ENCODE results near the gene FABP7.
"Not testable (repeated sequence)": the region's sequence is repeated elsewhere in the genome, so short reads cannot be mapped to it uniquely, and the experiment has no call there.

Gene FABP7

GRCh38 chr6:122744856-122745255 is 34.7 kb upstream of the FABP7 start:
- H3K56ac ChIP-seq (ENCODE audit: low read length); H4K5ac ChIP-seq (ENCODE audit: low read length); H3K23ac ChIP-seq (ENCODE audit: low read length); H3K4ac ChIP-seq (ENCODE audit: low read depth, low read length); H3K4me3 ChIP-seq (ENCODE audit: low read length); H4K8ac ChIP-seq (ENCODE audit: low read depth, low read length); H3K79me2 ChIP-seq (ENCODE audit: control insufficient read depth, insufficient read depth, low read length); H3K79me1 ChIP-seq (ENCODE audit: low read length); H3K18ac ChIP-seq (ENCODE audit: low read length); H2BK120ac ChIP-seq (ENCODE audit: low read depth, low read length); H3K36me3 ChIP-seq (ENCODE audit: control insufficient read depth, insufficient read depth, low read length); H2AK5ac ChIP-seq (ENCODE audit: low read length); H3K4me1 ChIP-seq (ENCODE audit: control insufficient read depth, low read depth, low read length); DNase-seq; H2BK15ac ChIP-seq (replicated peaks; ENCODE audit: low read depth); H2BK5ac ChIP-seq (ENCODE audit: low read length); H3K27ac ChIP-seq (ENCODE audit: low read depth, low read length); H3K9ac ChIP-seq (ENCODE audit: low read length); H3K4me2 ChIP-seq (ENCODE audit: low read length); H3K27me3 ChIP-seq (ENCODE audit: insufficient read depth, low read length, poor library complexity): not testable (repeated sequence)
- no CpG with 5 or more reads among the region's 3 CpGs for WGBS (ENCODE audit: extremely low coverage, insufficient coverage, low lambda C conversion rate)

DNA sequence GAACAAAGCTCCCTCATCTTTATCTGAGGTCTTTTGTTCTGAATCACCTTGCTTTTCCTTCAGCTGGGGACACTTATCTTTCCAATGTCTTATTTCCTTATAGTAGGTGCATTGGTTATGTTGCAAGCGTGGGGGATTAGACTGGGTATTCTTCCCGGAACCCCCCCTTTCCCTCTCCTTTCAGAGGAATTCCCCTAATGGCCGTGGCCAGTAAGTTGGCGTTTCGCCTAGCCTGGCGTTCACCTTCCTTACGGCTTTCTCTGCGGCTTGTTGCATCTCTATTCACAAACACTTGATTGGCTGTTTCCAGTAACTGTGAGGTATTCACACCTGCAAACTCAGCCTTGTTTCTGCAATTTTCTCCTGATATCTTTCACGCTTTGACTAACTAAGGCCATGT is 32.8 kb upstream of the FABP7 start:
- WGBS (ENCODE audit: extremely low coverage, insufficient coverage, low lambda C conversion rate) = no CpG with 5 or more reads among the region's 9 CpGs
- H3K27me3 ChIP-seq (ENCODE audit: insufficient read depth, low read length, poor library complexity) = no peaks in the 10 kb centered on the region
- no peak overlapping the region for H3K56ac ChIP-seq (ENCODE audit: low read length)
- no peaks in the 10 kb centered on the region for H3K36me3 ChIP-seq (ENCODE audit: control insufficient read depth, insufficient read depth, low read length)
- H2BK5ac ChIP-seq (ENCODE audit: low read length) = no peak overlapping the region
- no peak overlapping the region for H3K4me3 ChIP-seq (ENCODE audit: low read length)
- no peak overlapping the region for H2BK15ac ChIP-seq (replicated peaks; ENCODE audit: low read depth)
- no peak overlapping the region for H4K5ac ChIP-seq (ENCODE audit: low read length)
- H3K4me1 ChIP-seq (ENCODE audit: control insufficient read depth, low read depth, low read length) = no peaks in the 10 kb centered on the region
- no peaks in the 10 kb centered on the region for H3K79me1 ChIP-seq (ENCODE audit: low read length)
- no peak overlapping the region for H3K9ac ChIP-seq (ENCODE audit: low read length)
- no peak overlapping the region for H3K23ac ChIP-seq (ENCODE audit: low read length)
- H3K18ac ChIP-seq (ENCODE audit: low read length) = no peak overlapping the region
- no peak overlapping the region for H3K4ac ChIP-seq (ENCODE audit: low read depth, low read length)
- H3K27ac ChIP-seq (ENCODE audit: low read depth, low read length) = no peak overlapping the region
- H2AK5ac ChIP-seq (ENCODE audit: low read length) = no peak overlapping the region
- no peak overlapping the region for H2BK120ac ChIP-seq (ENCODE audit: low read depth, low read length)
- H3K79me2 ChIP-seq (ENCODE audit: control insufficient read depth, insufficient read depth, low read length) = no peaks in the 10 kb centered on the region
- DNase-seq = no peak
- H4K8ac ChIP-seq (ENCODE audit: low read depth, low read length) = no peak overlapping the region
- no peak overlapping the region for H3K4me2 ChIP-seq (ENCODE audit: low read length)

DNA sequence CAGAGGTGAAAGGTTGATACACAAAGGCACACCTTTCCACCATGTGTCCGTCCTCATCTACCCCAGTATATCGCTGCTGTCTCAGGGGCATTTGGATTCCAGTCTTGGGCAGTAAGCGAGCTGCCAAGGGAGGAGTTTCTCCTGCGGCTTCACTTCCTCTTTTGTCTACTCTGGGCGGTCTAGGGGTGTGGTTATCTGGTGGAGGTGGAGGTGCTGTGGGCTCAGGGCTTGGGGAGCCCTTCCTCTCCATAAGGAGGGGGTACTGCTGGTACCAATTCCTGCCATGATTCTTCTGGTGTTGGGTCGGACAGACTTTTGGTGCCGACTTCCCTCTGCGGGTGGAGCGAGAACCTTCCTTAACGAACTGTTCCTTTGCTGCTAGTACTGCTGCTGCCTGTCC is 31.9 kb upstream of the FABP7 start:
- Histone ChIP-seq H3K4me1 (ENCODE audit: control insufficient read depth, low read depth, low read length) (no peaks in the 10 kb centered on the region), H3K27me3 (ENCODE audit: insufficient read depth, low read length, poor library complexity) (no peaks in the 10 kb centered on the region), H2BK120ac (ENCODE audit: low read depth, low read length) (no peak overlapping the region), H2BK5ac (ENCODE audit: low read length) (no peak overlapping the region), H3K4me3 (ENCODE audit: low read length) (no peak overlapping the region), H3K56ac (ENCODE audit: low read length) (no peak overlapping the region), H3K23ac (ENCODE audit: low read length) (no peak overlapping the region), H3K79me1 (ENCODE audit: low read length) (no peaks in the 10 kb centered on the region), H3K4ac (ENCODE audit: low read depth, low read length) (no peak overlapping the region), H3K36me3 (ENCODE audit: control insufficient read depth, insufficient read depth, low read length) (no peaks in the 10 kb centered on the region), H4K5ac (ENCODE audit: low read length) (no peak overlapping the region), H3K79me2 (ENCODE audit: control insufficient read depth, insufficient read depth, low read length) (no peaks in the 10 kb centered on the region), H3K27ac (ENCODE audit: low read depth, low read length) (no peak overlapping the region), H2AK5ac (ENCODE audit: low read length) (no peak overlapping the region), H3K18ac (ENCODE audit: low read length) (no peak overlapping the region), H3K9ac (ENCODE audit: low read length) (no peak overlapping the region), H4K8ac (ENCODE audit: low read depth, low read length) (no peak overlapping the region), H3K4me2 (ENCODE audit: low read length) (no peak overlapping the region), H2BK15ac (replicated peaks; ENCODE audit: low read depth) (no peak overlapping the region)
- no peak for DNase-seq
- WGBS (ENCODE audit: extremely low coverage, insufficient coverage, low lambda C conversion rate) = no CpG with 5 or more reads among the region's 10 CpGs

GRCh38 chr6:122748945-122749344 is 30.6 kb upstream of the FABP7 start:
- H3K79me1 ChIP-seq (ENCODE audit: low read length); H2BK5ac ChIP-seq (ENCODE audit: low read length); H2AK5ac ChIP-seq (ENCODE audit: low read length); H4K5ac ChIP-seq (ENCODE audit: low read length); H3K27ac ChIP-seq (ENCODE audit: low read depth, low read length); H3K27me3 ChIP-seq (ENCODE audit: insufficient read depth, low read length, poor library complexity); DNase-seq; H3K4me2 ChIP-seq (ENCODE audit: low read length); H2BK120ac ChIP-seq (ENCODE audit: low read depth, low read length); H3K9ac ChIP-seq (ENCODE audit: low read length); H3K4me3 ChIP-seq (ENCODE audit: low read length); H4K8ac ChIP-seq (ENCODE audit: low read depth, low read length); H3K18ac ChIP-seq (ENCODE audit: low read length); H2BK15ac ChIP-seq (replicated peaks; ENCODE audit: low read depth); H3K79me2 ChIP-seq (ENCODE audit: control insufficient read depth, insufficient read depth, low read length); H3K4me1 ChIP-seq (ENCODE audit: control insufficient read depth, low read depth, low read length); H3K56ac ChIP-seq (ENCODE audit: low read length); H3K4ac ChIP-seq (ENCODE audit: low read depth, low read length); H3K36me3 ChIP-seq (ENCODE audit: control insufficient read depth, insufficient read depth, low read length); H3K23ac ChIP-seq (ENCODE audit: low read length): not testable (repeated sequence)
- WGBS (ENCODE audit: extremely low coverage, insufficient coverage, low lambda C conversion rate) = no CpG with 5 or more reads among the region's 5 CpGs

DNA sequence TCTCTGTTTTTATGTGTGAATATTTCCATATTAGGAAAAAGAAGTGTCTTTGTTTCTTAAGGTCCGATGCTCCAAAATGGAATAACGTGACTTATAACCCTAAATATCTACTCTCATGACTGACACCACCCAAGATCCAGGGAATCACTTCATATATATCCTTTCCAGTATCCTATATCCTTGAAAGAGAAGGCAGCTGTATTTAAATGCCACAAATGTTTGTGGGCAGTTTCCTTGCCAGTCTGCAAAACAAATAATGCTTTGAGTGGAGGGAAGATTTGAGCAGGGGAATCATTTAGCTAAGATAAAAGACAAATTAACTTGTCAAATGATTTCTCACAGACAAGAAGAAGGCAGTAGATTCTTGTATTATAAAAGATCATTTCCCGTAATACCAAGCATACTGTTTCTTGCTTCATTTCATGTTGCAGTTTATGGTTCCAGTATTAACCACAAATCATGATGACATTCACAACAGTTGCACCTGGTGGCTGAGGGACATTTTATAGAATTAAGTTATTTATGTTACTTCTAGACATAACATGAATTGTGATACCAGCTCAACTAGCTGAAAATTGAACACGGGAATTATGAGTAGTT is 30.0 kb upstream of the FABP7 start:
- WGBS (ENCODE audit: extremely low coverage, insufficient coverage, low lambda C conversion rate) = no CpG with 5 or more reads among the region's 4 CpGs
- no peak for DNase-seq
- Histone ChIP-seq H3K4me1 (ENCODE audit: control insufficient read depth, low read depth, low read length) (no peaks in the 10 kb centered on the region), H2BK5ac (ENCODE audit: low read length) (no peak overlapping the region), H3K79me1 (ENCODE audit: low read length) (no peaks in the 10 kb centered on the region), H3K4ac (ENCODE audit: low read depth, low read length) (no peak overlapping the region), H3K18ac (ENCODE audit: low read length) (no peak overlapping the region), H2BK15ac (replicated peaks; ENCODE audit: low read depth) (no peak overlapping the region), H3K23ac (ENCODE audit: low read length) (no peak overlapping the region), H3K27me3 (ENCODE audit: insufficient read depth, low read length, poor library complexity) (no peaks in the 10 kb centered on the region), H3K36me3 (ENCODE audit: control insufficient read depth, insufficient read depth, low read length) (no peaks in the 10 kb centered on the region), H3K56ac (ENCODE audit: low read length) (no peak overlapping the region), H3K4me2 (ENCODE audit: low read length) (no peak overlapping the region), H2BK120ac (ENCODE audit: low read depth, low read length) (no peak overlapping the region), H3K79me2 (ENCODE audit: control insufficient read depth, insufficient read depth, low read length) (no peaks in the 10 kb centered on the region), H4K5ac (ENCODE audit: low read length) (no peak overlapping the region), H3K27ac (ENCODE audit: low read depth, low read length) (no peak overlapping the region), H3K9ac (ENCODE audit: low read length) (no peak overlapping the region), H2AK5ac (ENCODE audit: low read length) (no peak overlapping the region), H3K4me3 (ENCODE audit: low read length) (no peak overlapping the region), H4K8ac (ENCODE audit: low read depth, low read length) (no peak overlapping the region)

- H4K8ac ChIP-seq (ENCODE audit: low read depth, low read length) = no peak overlapping the region
- no peak overlapping the region for H2BK15ac ChIP-seq (replicated peaks; ENCODE audit: low read depth)
- no peak overlapping the region for H2BK120ac ChIP-seq (ENCODE audit: low read depth, low read length)
- no peak overlapping the region for H3K9ac ChIP-seq (ENCODE audit: low read length)
- H3K23ac ChIP-seq (ENCODE audit: low read length) = no peak overlapping the region
- no peak overlapping the region for H3K27ac ChIP-seq (ENCODE audit: low read depth, low read length)
- no peaks in the 10 kb centered on the region for H3K4me1 ChIP-seq (ENCODE audit: control insufficient read depth, low read depth, low read length)
- no peaks in the 10 kb centered on the region for H3K79me2 ChIP-seq (ENCODE audit: control insufficient read depth, insufficient read depth, low read length)
- no peak overlapping the region for H3K4me2 ChIP-seq (ENCODE audit: low read length)
- H4K5ac ChIP-seq (ENCODE audit: low read length) = no peak overlapping the region
- no peak overlapping the region for H2AK5ac ChIP-seq (ENCODE audit: low read length)
- no peak for DNase-seq
- WGBS (ENCODE audit: extremely low coverage, insufficient coverage, low lambda C conversion rate) = no CpG with 5 or more reads among the region's 3 CpGs
- no peaks in the 10 kb centered on the region for H3K79me1 ChIP-seq (ENCODE audit: low read length)
- no peak overlapping the region for H2BK5ac ChIP-seq (ENCODE audit: low read length)
- H3K56ac ChIP-seq (ENCODE audit: low read length) = no peak overlapping the region
- H3K27me3 ChIP-seq (ENCODE audit: insufficient read depth, low read length, poor library complexity) = no peaks in the 10 kb centered on the region
- peak overlapping the region; percentile 51 for H3K18ac ChIP-seq (ENCODE audit: low read length)
- no peaks in the 10 kb centered on the region for H3K36me3 ChIP-seq (ENCODE audit: control insufficient read depth, insufficient read depth, low read length)
- no peak overlapping the region for H3K4ac ChIP-seq (ENCODE audit: low read depth, low read length)
- H3K4me3 ChIP-seq (ENCODE audit: low read length) = no peak overlapping the region
Measured at GRCh38 chr6:122751326-122751725, 28.2 kb upstream of the FABP7 start.

Data from mesendoderm (in vitro differentiated cells).